ENCODE results near the gene PBRM1.

- no peak for TF ChIP-seq CTCF (IDR thresholded peaks at IDR 0.05)
- no peak for TF ChIP-seq POLR2A (IDR thresholded peaks at IDR 0.05)
These were observed 164.8 kb downstream of the PBRM1 start for GRCh38 chr3:52520716-52521487.

Measured in thyroid gland (tissue), 4 donors.